Ishikawa (cell line): Measurements from ENCODE around the gene LHFPL2.

ENCODE experiments used
- CEBPB ChIP-seq: IDR thresholded peaks from 2 replicates; pipeline ENCODE4 v1.6.1; 2012
- CREB1 ChIP-seq: IDR thresholded peaks from 2 replicates; pipeline ENCODE4 v1.6.1; 2012; ENCODE audit warnings: low read depth
- EGR1 ChIP-seq: IDR thresholded peaks from 2 replicates; pipeline ENCODE4 v1.6.1; 2012
- EP300 ChIP-seq: IDR thresholded peaks from 2 replicates; pipeline ENCODE4 v1.6.1; 2012; ENCODE audit warnings: borderline replicate concordance
- FOXM1 ChIP-seq: IDR thresholded peaks from 2 replicates; pipeline ENCODE4 v1.6.1; 2012; ENCODE audit warnings: low read depth, borderline replicate concordance
- MAX ChIP-seq: IDR thresholded peaks from 2 replicates; pipeline ENCODE4 v1.6.1; 2012
- NFIC ChIP-seq: IDR thresholded peaks from 2 replicates; pipeline ENCODE4 v1.6.1; 2012
- RAD21 ChIP-seq: IDR thresholded peaks from 2 replicates; pipeline ENCODE4 v1.6.1; 2012; ENCODE audit warnings: low read depth
- REST ChIP-seq: IDR thresholded peaks from 2 replicates; pipeline ENCODE4 v1.6.1; 2012; ENCODE audit warnings: low read depth, mild to moderate bottlenecking
- TAF1 ChIP-seq: IDR thresholded peaks from 2 replicates; pipeline ENCODE4 v1.6.1; 2012; ENCODE audit warnings: low read depth, mild to moderate bottlenecking
- TCF12 ChIP-seq: IDR thresholded peaks from 2 replicates; pipeline ENCODE4 v1.6.1; 2012; ENCODE audit warnings: low read depth
- TEAD4 ChIP-seq: IDR thresholded peaks from 2 replicates; pipeline ENCODE4 v1.6.1; 2012
- USF1 ChIP-seq: IDR thresholded peaks from 2 replicates; pipeline ENCODE4 v1.6.1; 2012
- YY1 ChIP-seq: IDR thresholded peaks from 2 replicates; pipeline ENCODE4 v1.6.1; 2012; ENCODE audit warnings: low read depth

Gene LHFPL2

GRCh38 chr5:78527925-78528324 is 120.6 kb downstream of the LHFPL2 start:
- TF ChIP-seq CEBPB: no peak

- TF ChIP-seq YY1 (no peak), EP300 (no peak), CEBPB (no peak), NFIC (no peak), TEAD4 (no peak), MAX (no peak)
Measured at GRCh38 chr5:78527054-78527859, 121.3 kb downstream of the LHFPL2 start.

GRCh38 chr5:78526049-78526525 is 122.5 kb downstream of the LHFPL2 start:
- no peak for TF ChIP-seq EP300

- TF ChIP-seq REST: no peak
- TF ChIP-seq YY1: no peak
- TF ChIP-seq CREB1: no peak
- no peak for TF ChIP-seq EGR1
- TF ChIP-seq TEAD4: no peak
- TF ChIP-seq NFIC: no peak
Measured at GRCh38 chr5:78523314-78524193, 125.0 kb downstream of the LHFPL2 start.

- TF ChIP-seq TAF1 (no peak), CREB1 (no peak), RAD21 (no peak), TCF12 (no peak), FOXM1 (no peak), EP300 (no peak), REST (no peak), NFIC (no peak), TEAD4 (no peak), YY1 (no peak), USF1 (no peak), MAX (no peak), CEBPB (no peak)
Measured at GRCh38 chr5:78522476-78523260, 125.9 kb downstream of the LHFPL2 start.

- TF ChIP-seq CREB1 (no peak), NFIC (no peak), TEAD4 (no peak), CEBPB (no peak), RAD21 (no peak), TAF1 (no peak), EP300 (no peak)
Measured at GRCh38 chr5:78521455-78521854, 127.1 kb downstream of the LHFPL2 start.
